IMR-90 (cell line): ENCODE data around the gene EGFL8. TPM values are rescaled to one million over a fixed set of nuclear protein-coding genes. Genes with fewer than 3 reads are reported as not detected.
A peak's percentile ranks its signal among the peaks of the same experiment; 100 is the strongest.

Source experiments
- ATAC-seq: fragments of 200-7000 bp; cut with Tn5 transposase; 2 replicates; pipeline ENCODE4 v1.9.1; 2020; ENCODE audit warnings: low read depth, mild to moderate bottlenecking, moderate library complexity
- BruUV-seq: library from RNA; stranded (reverse); fragments of 400-500 nt; replicated peaks from 2 replicates; lab custom pipeline; 2021; lab: Mats Ljungman, UMichigan
- CTCF ChIA-PET: fragments of 300-600 bp; formaldehyde crosslinking; extraction: SDS; loops from one replicate; lab custom pipeline; 2021; ENCODE audit warnings: antibody characterized with exemption; lab: Yijun Ruan, JAX
- POLR2A ChIA-PET: fragments of 300-600 bp; sonication (Branson Sonifier 250); formaldehyde crosslinking; loops from one replicate; lab custom pipeline; 2022; ENCODE audit warnings: antibody characterized with exemption; ENCODE audit not compliant: unreplicated experiment; lab: Charles Lee
- DNase-seq: peaks from one replicate; pipeline ENCODE4 v3.0.0; 2013
- H2AFZ ChIP-seq: replicated peaks from 2 replicates; pipeline ENCODE3; 2013; ENCODE audit warnings: low read length, mild to moderate bottlenecking; ENCODE audit not compliant: poor library complexity
- H2AK5ac ChIP-seq: 2 replicates; pipeline ENCODE4 v1.6.1; 2013; ENCODE audit warnings: low read depth, low read length, inconsistent platforms
- H2AK9ac ChIP-seq: replicated peaks from 2 replicates; pipeline ENCODE3; 2013; ENCODE audit warnings: mild to moderate bottlenecking, low read depth, low read length, moderate library complexity; ENCODE audit not compliant: poor library complexity
- H2BK120ac ChIP-seq: 2 replicates; pipeline ENCODE4 v1.6.1; 2013; ENCODE audit warnings: low read depth, low read length, inconsistent platforms
- H2BK15ac ChIP-seq: 3 replicates; pipeline ENCODE4 v1.6.1; 2013; ENCODE audit warnings: low read depth, low read length, inconsistent platforms
- H2BK20ac ChIP-seq: 2 replicates; pipeline ENCODE4 v1.6.1; 2013; ENCODE audit warnings: low read depth, mild to moderate bottlenecking, inconsistent platforms, low read length, moderate library complexity
- H2BK5ac ChIP-seq: 2 replicates; pipeline ENCODE4 v1.6.1; 2013; ENCODE audit warnings: mild to moderate bottlenecking, low read depth, low read length, inconsistent platforms; ENCODE audit not compliant: poor library complexity, severe bottlenecking
- H3K14ac ChIP-seq: replicated peaks from 2 replicates; pipeline ENCODE4 v1.6.1; 2013; ENCODE audit warnings: low read depth, low read length, inconsistent platforms
- H3K18ac ChIP-seq: 2 replicates; pipeline ENCODE4 v1.6.1; 2013; ENCODE audit warnings: low read depth, low read length, control low read depth
- H3K23ac ChIP-seq: 2 replicates; pipeline ENCODE4 v1.6.1; 2013; ENCODE audit warnings: low read depth, low read length, inconsistent platforms
- H3K27ac ChIP-seq: 2 replicates; pipeline ENCODE4 v1.5.1; 2013; ENCODE audit warnings: mild to moderate bottlenecking, control low read depth, low read length; ENCODE audit not compliant: insufficient read depth
- H3K27me3 ChIP-seq: 2 replicates; pipeline ENCODE4 v1.6.1; 2013; ENCODE audit warnings: low read length; ENCODE audit not compliant: control insufficient read depth, insufficient read depth
- H3K36me3 ChIP-seq: 2 replicates; pipeline ENCODE4 v1.6.1; 2013; ENCODE audit warnings: low read length, mixed read lengths; ENCODE audit not compliant: control insufficient read depth, insufficient read depth
- H3K4ac ChIP-seq: 2 replicates; pipeline ENCODE4 v1.6.1; 2013; ENCODE audit warnings: low read depth, low read length, inconsistent platforms
- H3K4me1 ChIP-seq: 2 replicates; pipeline ENCODE4 v1.6.1; 2013; ENCODE audit warnings: low read length, mixed read lengths; ENCODE audit not compliant: control insufficient read depth, insufficient read depth
- H3K4me2 ChIP-seq: 2 replicates; pipeline ENCODE4 v1.6.1; 2013; ENCODE audit warnings: low read depth, mild to moderate bottlenecking, control low read depth, low read length, moderate library complexity
- H3K4me3 ChIP-seq: 2 replicates; pipeline ENCODE4 v1.5.1; 2013; ENCODE audit warnings: low read depth, mild to moderate bottlenecking, control low read depth, low read length, moderate library complexity; ENCODE audit not compliant: insufficient read depth
- H3K56ac ChIP-seq: 2 replicates; pipeline ENCODE4 v1.6.1; 2013; ENCODE audit warnings: low read length, inconsistent platforms; ENCODE audit not compliant: insufficient read depth; ENCODE audit errors: extremely low read depth
- H3K79me1 ChIP-seq, 2 experiments: 2 replicates each; pipeline ENCODE4 v1.6.1; 2013; ENCODE audit warnings: low read length in 2 of 2, inconsistent platforms in 1 of 2, low read depth in 1 of 2
- H3K9ac ChIP-seq: 2 replicates; pipeline ENCODE4 v1.6.1; 2013; ENCODE audit warnings: low read depth, low read length, control low read depth
- H3K9me1 ChIP-seq: 2 replicates; pipeline ENCODE4 v1.6.1; 2013; ENCODE audit warnings: low read length, inconsistent platforms; ENCODE audit not compliant: insufficient read depth
- H3K9me3 ChIP-seq: 2 replicates; pipeline ENCODE4 v1.6.1; 2013; ENCODE audit warnings: low read length; ENCODE audit not compliant: control insufficient read depth, insufficient read depth
- H4K20me1 ChIP-seq: 2 replicates; pipeline ENCODE4 v1.6.1; 2013; ENCODE audit warnings: low read length, inconsistent platforms; ENCODE audit not compliant: insufficient read depth
- H4K5ac ChIP-seq: 2 replicates; pipeline ENCODE4 v1.6.1; 2013; ENCODE audit warnings: mild to moderate bottlenecking, low read depth, low read length, control low read depth
- H4K8ac ChIP-seq, 2 experiments: 2 replicates each; pipeline ENCODE4 v1.6.1; 2013; ENCODE audit warnings: low read depth in 2 of 2, low read length in 2 of 2, control low read depth in 1 of 2, inconsistent platforms in 1 of 2
- H4K91ac ChIP-seq: 2 replicates; pipeline ENCODE4 v1.6.1; 2013; ENCODE audit warnings: low read depth, low read length, inconsistent platforms; ENCODE audit not compliant: insufficient read depth
- MAZ ChIP-seq: IDR thresholded peaks from 2 replicates; pipeline ENCODE4 v1.6.1; 2012; ENCODE audit warnings: low read depth, mild to moderate bottlenecking, low read length, improper control_type of control experiment, moderate library complexity, borderline replicate concordance
- RAD21 ChIP-seq: IDR thresholded peaks from 2 replicates; pipeline ENCODE4 v1.6.1; 2012; ENCODE audit warnings: low read length, improper control_type of control experiment
- RFX5 ChIP-seq: IDR thresholded peaks from 2 replicates; pipeline ENCODE4 v1.8.0; 2012; ENCODE audit warnings: low read depth, mild to moderate bottlenecking, low read length, moderate library complexity
- WGBS, 2 experiments: methylation state at CpG; one replicate each; pipeline versions ENCODE4 v1.1.5 to v1.1.7; 2013; ENCODE audit warnings: missing lambda C conversion rate in 2 of 2; ENCODE audit not compliant: insufficient read length in 1 of 2; ENCODE audit errors: extremely low coverage in 2 of 2; 5-methylcytosine and 5-hydroxymethylcytosine counted together
- dilution Hi-C: fragments of 300-500 bp; cut with HindIII; formaldehyde crosslinking; loops from one replicate; pipeline ENCODE4 v1.14.3; 2018; ENCODE audit warnings: low sequenced_read_pairs; ENCODE audit not compliant: unreplicated experiment
- in situ Hi-C: fragments of 300-500 bp; cut with MboI; formaldehyde crosslinking; loops from 3 replicates; pipeline ENCODE4 v1.14.3; 2019; ENCODE audit warnings: low sequenced_read_pairs, inconsistent platforms, mixed read lengths
- intact Hi-C: fragments of 100-400 bp; cut with micrococcal nuclease; formaldehyde crosslinking; loops from 2 replicates; pipeline ENCODE4 v1.10.0; 2022
- polyA plus RNA-seq, 3 experiments: library from polyadenylated mRNA; depleted of rRNA; stranded (reverse); fragments of >200 nt; gene quantifications; 2 replicates each; pipeline ENCODE4 v1.2.3, GENCODE V29; 2012; ENCODE audit warnings: low replicate concordance in 1 of 3
- total RNA-seq: library from RNA; depleted of rRNA; stranded (reverse); fragments of >200 nt; gene quantifications from 2 replicates; pipeline ENCODE4 v1.2.3, GENCODE V29; 2012
- TF ChIP-seq, protein P1 (sequence below): conservative IDR thresholded peaks from 2 replicates; pipeline ENCODE4 v1.5.1; 2012; ENCODE audit warnings: mild to moderate bottlenecking, low read depth, low read length, improper control_type of control experiment

Gene EGFL8
- total and polyA plus RNA-seq, 2 of the 4 experiments (the other 2 are of a cell fraction), result 0.18 to 4.7 TPM

DNA sequence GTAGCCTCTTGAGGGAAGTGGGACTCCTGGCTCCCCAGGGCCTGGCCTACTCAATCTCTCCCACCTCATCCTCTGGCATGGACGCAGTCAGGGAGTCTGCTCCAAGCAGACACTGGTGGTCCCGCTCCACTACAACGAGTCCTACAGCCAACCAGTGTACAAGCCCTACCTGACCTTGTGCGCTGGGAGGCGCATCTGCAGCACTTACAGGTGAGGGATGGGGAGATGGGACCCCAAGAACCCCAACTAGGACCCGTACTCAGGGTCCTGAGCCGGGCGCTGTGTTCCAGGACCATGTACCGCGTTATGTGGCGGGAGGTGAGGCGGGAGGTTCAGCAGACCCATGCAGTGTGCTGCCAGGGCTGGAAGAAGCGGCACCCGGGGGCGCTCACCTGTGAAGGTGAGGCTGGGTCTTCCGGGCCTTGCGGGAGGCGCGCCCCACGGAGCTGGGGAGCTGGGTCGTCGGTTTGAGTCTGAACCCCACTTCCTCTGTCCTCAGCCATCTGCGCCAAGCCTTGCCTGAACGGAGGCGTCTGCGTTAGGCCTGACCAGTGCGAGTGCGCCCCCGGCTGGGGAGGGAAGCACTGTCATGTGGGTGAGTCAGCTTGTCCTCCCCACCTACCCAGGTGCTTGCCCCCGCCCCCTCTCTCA lies 2.1 kb downstream of the EGFL8 start:
- intact Hi-C loops, result no loop called here
- no peak overlapping the region for H2BK20ac ChIP-seq
- in situ Hi-C loops, result no loop called here
- ChIA-PET CTCF (no interaction called here), POLR2A (no interaction called here)
- dilution Hi-C loops, result no loop called here
- H4K5ac ChIP-seq, result no peak overlapping the region
- H3K79me1 ChIP-seq, result peaks cover 0 to 18% of the 10 kb centered on the region in 2 experiments; a peak in 2 of 4 replicates
- H2BK5ac ChIP-seq, result no peak overlapping the region
- H3K4ac ChIP-seq, result no peak overlapping the region
- H4K91ac ChIP-seq, result no peak overlapping the region
- H3K18ac ChIP-seq, result no peak overlapping the region
- no peak overlapping the region for H3K4me3 ChIP-seq
- H3K56ac ChIP-seq, result no peak overlapping the region
- H3K27me3 ChIP-seq, result no peaks in the 10 kb centered on the region
- H2BK120ac ChIP-seq, result no peak overlapping the region
- no peak overlapping the region for H3K9ac ChIP-seq
- peaks cover 3% of the 10 kb centered on the region; the same call in 1 of the 2 replicates for H3K4me1 ChIP-seq
- H3K23ac ChIP-seq, result no peak overlapping the region
- H2AK9ac ChIP-seq, result peak overlapping the region; percentile 72
- H2AFZ ChIP-seq, result peak overlapping the region; percentile 61
- H4K20me1 ChIP-seq, result no peaks in the 10 kb centered on the region
- H3K27ac ChIP-seq, result no peak overlapping the region
- no peak overlapping the region for H2BK15ac ChIP-seq
- TF ChIP-seq RFX5 (no peak), RAD21 (peak; percentile 17; the same call in 1 of the 2 replicates), MAZ (no peak)
- TF ChIP-seq, protein P1, sequence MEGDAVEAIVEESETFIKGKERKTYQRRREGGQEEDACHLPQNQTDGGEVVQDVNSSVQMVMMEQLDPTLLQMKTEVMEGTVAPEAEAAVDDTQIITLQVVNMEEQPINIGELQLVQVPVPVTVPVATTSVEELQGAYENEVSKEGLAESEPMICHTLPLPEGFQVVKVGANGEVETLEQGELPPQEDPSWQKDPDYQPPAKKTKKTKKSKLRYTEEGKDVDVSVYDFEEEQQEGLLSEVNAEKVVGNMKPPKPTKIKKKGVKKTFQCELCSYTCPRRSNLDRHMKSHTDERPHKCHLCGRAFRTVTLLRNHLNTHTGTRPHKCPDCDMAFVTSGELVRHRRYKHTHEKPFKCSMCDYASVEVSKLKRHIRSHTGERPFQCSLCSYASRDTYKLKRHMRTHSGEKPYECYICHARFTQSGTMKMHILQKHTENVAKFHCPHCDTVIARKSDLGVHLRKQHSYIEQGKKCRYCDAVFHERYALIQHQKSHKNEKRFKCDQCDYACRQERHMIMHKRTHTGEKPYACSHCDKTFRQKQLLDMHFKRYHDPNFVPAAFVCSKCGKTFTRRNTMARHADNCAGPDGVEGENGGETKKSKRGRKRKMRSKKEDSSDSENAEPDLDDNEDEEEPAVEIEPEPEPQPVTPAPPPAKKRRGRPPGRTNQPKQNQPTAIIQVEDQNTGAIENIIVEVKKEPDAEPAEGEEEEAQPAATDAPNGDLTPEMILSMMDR, result 0 out of 2 replicates have a peak, but pooled peaks have one; percentile 7
- peaks cover 63% of the 10 kb centered on the region for H3K36me3 ChIP-seq
- 90% methylated on average over 10 of the region's 30 CpGs; no CpG with 5 or more reads in 1 of the 2 experiments for WGBS, 2 experiments
- DNase-seq (no peak), ATAC-seq (no peak)
- H3K4me2 ChIP-seq, result no peak overlapping the region
- H3K14ac ChIP-seq, result no peak overlapping the region
- H4K8ac ChIP-seq, result no peak overlapping the region
- peaks cover 9% of the 10 kb centered on the region for H3K9me1 ChIP-seq
- H3K9me3 ChIP-seq, result no peaks in the 10 kb centered on the region
- BruUV-seq, result no TSS peak
- no peak overlapping the region for H2AK5ac ChIP-seq
